Small intestine (tissue), 7 donors: ENCODE measurements around the gene HOXA6. TPM values are rescaled to one million over a fixed set of nuclear protein-coding genes. Genes with fewer than 3 reads are reported as not detected.

Experiments used
- DNase-seq, 2 donors: peaks; one replicate each; pipeline versions ENCODE4 v3.0.0 to v3.0.0-alpha.2; 2013
- FAIRE-seq: peaks from 2 replicates; lab custom pipeline; 2012; peaks lifted over from hg19 to GRCh38; lab: Jason Lieb, UNC
- H3K27ac ChIP-seq, 3 donors: one replicate each; pipeline ENCODE4 v1.5.1; 2013; ENCODE audit warnings: low read length in 2 of 3, mild to moderate bottlenecking in 2 of 3, control low read depth in 1 of 3, inconsistent platforms in 1 of 3, low read depth in 1 of 3, moderate library complexity in 1 of 3
- H3K27me3 ChIP-seq, 3 donors: one replicate each; pipeline ENCODE4 v1.6.1; 2013; ENCODE audit warnings: low read length in 3 of 3, inconsistent platforms in 1 of 3; ENCODE audit not compliant: control insufficient read depth in 3 of 3, insufficient read depth in 3 of 3
- H3K36me3 ChIP-seq, 3 donors: one replicate each; pipeline ENCODE4 v1.6.1; 2013; ENCODE audit warnings: low read length in 3 of 3, inconsistent platforms in 1 of 3, low read depth in 1 of 3, mild to moderate bottlenecking in 1 of 3, moderate library complexity in 1 of 3; ENCODE audit not compliant: control insufficient read depth in 3 of 3, insufficient read depth in 2 of 3
- H3K4me1 ChIP-seq, 3 donors: one replicate each; pipeline ENCODE4 v1.6.1; 2013; ENCODE audit warnings: low read length in 2 of 3, inconsistent platforms in 1 of 3, low read depth in 1 of 3, mild to moderate bottlenecking in 1 of 3, moderate library complexity in 1 of 3; ENCODE audit not compliant: control insufficient read depth in 3 of 3, insufficient read depth in 2 of 3
- H3K4me3 ChIP-seq, 3 donors: one replicate each; pipeline ENCODE4 v1.5.1; 2013; ENCODE audit warnings: low read length in 3 of 3, control low read depth in 1 of 3, inconsistent platforms in 1 of 3, low read depth in 1 of 3, mild to moderate bottlenecking in 1 of 3, moderate library complexity in 1 of 3
- H3K9me3 ChIP-seq, 2 donors: one replicate each; pipeline ENCODE4 v1.6.1; 2013; ENCODE audit warnings: low read depth in 1 of 2, low read length in 1 of 2; ENCODE audit not compliant: control insufficient read depth in 2 of 2, insufficient read depth in 1 of 2
- WGBS, 3 donors: extraction: QIAGEN DNeasy Blood & Tissue Kit; methylation state at CpG; one replicate each; pipeline ENCODE4 v1.1.7; 2013; 5-methylcytosine and 5-hydroxymethylcytosine counted together
- polyA plus RNA-seq, 4 donors: library from polyadenylated mRNA; stranded (reverse) in 3 of 4; unstranded in 1 of 4; fragments of 200-250 nt in 3 of 4; fragments of 120-200 nt in 1 of 4; gene quantifications; one replicate each; pipeline versions ENCODE4 v1.2.1 to v1.2.3, GENCODE V29; 2013
- donor health status: healthy with polysubstance abuse.
- donor health status: control.
- donor health status: control.
- donor health status: Bipolar disorder and iron deficiency.
- donor health status: healthy.

Gene HOXA6
- polyA plus RNA-seq, 4 donors: 0.46 to 29.7 (median 0.81) TPM; not detected in 1

GRCh38 chr7:27191833-27192545 is 44.4 kb upstream of the HOXA6 start:
- peak overlapping the region in 1 of 3 donors; percentile 25 for H3K27ac ChIP-seq
- peak overlapping the region; percentile 27 to 43 (median 31) for H3K4me3 ChIP-seq
- H3K36me3 ChIP-seq: no peaks in the 10 kb centered on the region
- DNase-seq: no peak
- no peak for FAIRE-seq
- WGBS, 3 donors: 7 to 13% (median 8%) methylated on average over 41 to 42 of the region's 42 CpGs
- peaks cover 0 to 11% (median 5%) of the 10 kb centered on the region in 3 donors for H3K4me1 ChIP-seq
- H3K9me3 ChIP-seq: no peaks in the 10 kb centered on the region
- peaks cover 14 to 90% (median 67%) of the 10 kb centered on the region in 3 donors for H3K27me3 ChIP-seq

GRCh38 chr7:27191161-27191731 is 43.7 kb upstream of the HOXA6 start:
- FAIRE-seq: no peak
- H3K27ac ChIP-seq: peak overlapping the region in 1 of 3 donors; percentile 9
- no peak for DNase-seq
- H3K4me1 ChIP-seq: peaks cover 0 to 11% (median 5%) of the 10 kb centered on the region in 3 donors
- H3K36me3 ChIP-seq: no peaks in the 10 kb centered on the region
- peaks cover 14 to 93% (median 69%) of the 10 kb centered on the region in 3 donors for H3K27me3 ChIP-seq
- peak overlapping the region in 1 of 3 donors; percentile 27 for H3K4me3 ChIP-seq
- no peaks in the 10 kb centered on the region for H3K9me3 ChIP-seq
- WGBS, 3 donors: 16 to 27% (median 24%) methylated on average over 15 of the region's 15 CpGs

- WGBS, 3 donors: 19 to 43% (median 32%) methylated on average over 7 of the region's 7 CpGs
- Histone ChIP-seq H3K27ac (peak overlapping the region in 1 of 3 donors; percentile 68), H3K4me1 (peaks cover 0 to 11% (median 5%) of the 10 kb centered on the region in 3 donors), H3K9me3 (peaks cover 0 to 8% of the 10 kb centered on the region in 2 donors), H3K27me3 (peaks cover 16 to 97% (median 79%) of the 10 kb centered on the region in 3 donors), H3K4me3 (no peak overlapping the region), H3K36me3 (no peaks in the 10 kb centered on the region)
- FAIRE-seq (no peak), DNase-seq (no peak)
These were observed 42.6 kb upstream of the HOXA6 start for GRCh38 chr7:27189997-27190748.

DNA sequence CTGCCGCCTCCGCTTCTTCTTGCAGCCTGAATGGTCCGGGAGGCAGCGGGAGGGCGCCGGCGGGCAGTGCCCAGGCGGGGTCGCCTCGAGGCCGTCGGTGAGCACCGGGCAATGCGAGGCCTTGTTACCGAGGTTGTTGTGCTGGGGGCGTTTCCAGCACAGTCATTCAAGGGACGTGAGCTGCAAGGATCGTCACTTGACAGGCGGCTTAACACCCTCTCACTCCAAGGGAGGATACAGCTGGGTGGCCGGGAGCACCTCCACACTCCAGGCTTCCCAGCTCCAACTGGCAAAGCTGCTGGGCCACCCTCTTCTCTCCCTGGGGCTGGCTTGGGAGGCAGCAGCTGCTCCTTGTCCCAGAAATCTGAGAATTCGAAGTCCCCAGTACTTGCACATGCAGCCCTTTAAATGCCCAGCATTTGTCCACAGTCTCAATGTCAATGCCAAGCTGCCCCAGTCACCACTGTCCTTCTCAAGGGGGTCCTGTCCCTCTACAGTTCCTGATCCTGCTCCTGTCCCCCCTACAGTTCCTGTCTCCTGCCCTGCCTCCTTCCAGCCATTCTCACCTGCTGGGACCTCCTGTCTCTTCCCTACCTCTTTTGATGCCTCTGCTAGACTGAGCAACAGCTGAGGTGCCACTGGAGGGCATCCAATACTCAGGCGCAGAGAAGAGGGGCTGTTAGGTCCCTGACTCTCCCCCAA is 41.9 kb upstream of the HOXA6 start:
- WGBS, 3 donors: 7 to 14% (median 11%) methylated on average over 22 of the region's 22 CpGs
- no peak for FAIRE-seq
- DNase-seq: no peak
- H3K4me3 ChIP-seq: peak overlapping the region in 1 of 3 donors; percentile 28
- peaks cover 0 to 8% of the 10 kb centered on the region in 2 donors for H3K9me3 ChIP-seq
- H3K27me3 ChIP-seq: peaks cover 16 to 97% (median 83%) of the 10 kb centered on the region in 3 donors
- H3K27ac ChIP-seq: peak overlapping the region in 1 of 3 donors; percentile 68
- no peaks in the 10 kb centered on the region for H3K36me3 ChIP-seq
- peaks cover 4 to 11% (median 7%) of the 10 kb centered on the region in 3 donors for H3K4me1 ChIP-seq

- Histone ChIP-seq H3K36me3 (no peaks in the 10 kb centered on the region), H3K27me3 (peaks cover 16 to 96% (median 84%) of the 10 kb centered on the region in 3 donors), H3K4me3 (peak overlapping the region in 2 of 3 donors; percentile 20 to 28), H3K27ac (peak overlapping the region in 1 of 3 donors; percentile 68), H3K9me3 (peaks cover 0 to 8% of the 10 kb centered on the region in 2 donors), H3K4me1 (peaks cover 4 to 15% (median 7%) of the 10 kb centered on the region in 3 donors)
- no peak for DNase-seq
- no peak for FAIRE-seq
- 4 to 9% (median 8%) methylated on average over 48 to 49 of the region's 49 CpGs for WGBS, 3 donors
These were observed 41.1 kb upstream of the HOXA6 start for GRCh38 chr7:27188386-27189294.

DNA sequence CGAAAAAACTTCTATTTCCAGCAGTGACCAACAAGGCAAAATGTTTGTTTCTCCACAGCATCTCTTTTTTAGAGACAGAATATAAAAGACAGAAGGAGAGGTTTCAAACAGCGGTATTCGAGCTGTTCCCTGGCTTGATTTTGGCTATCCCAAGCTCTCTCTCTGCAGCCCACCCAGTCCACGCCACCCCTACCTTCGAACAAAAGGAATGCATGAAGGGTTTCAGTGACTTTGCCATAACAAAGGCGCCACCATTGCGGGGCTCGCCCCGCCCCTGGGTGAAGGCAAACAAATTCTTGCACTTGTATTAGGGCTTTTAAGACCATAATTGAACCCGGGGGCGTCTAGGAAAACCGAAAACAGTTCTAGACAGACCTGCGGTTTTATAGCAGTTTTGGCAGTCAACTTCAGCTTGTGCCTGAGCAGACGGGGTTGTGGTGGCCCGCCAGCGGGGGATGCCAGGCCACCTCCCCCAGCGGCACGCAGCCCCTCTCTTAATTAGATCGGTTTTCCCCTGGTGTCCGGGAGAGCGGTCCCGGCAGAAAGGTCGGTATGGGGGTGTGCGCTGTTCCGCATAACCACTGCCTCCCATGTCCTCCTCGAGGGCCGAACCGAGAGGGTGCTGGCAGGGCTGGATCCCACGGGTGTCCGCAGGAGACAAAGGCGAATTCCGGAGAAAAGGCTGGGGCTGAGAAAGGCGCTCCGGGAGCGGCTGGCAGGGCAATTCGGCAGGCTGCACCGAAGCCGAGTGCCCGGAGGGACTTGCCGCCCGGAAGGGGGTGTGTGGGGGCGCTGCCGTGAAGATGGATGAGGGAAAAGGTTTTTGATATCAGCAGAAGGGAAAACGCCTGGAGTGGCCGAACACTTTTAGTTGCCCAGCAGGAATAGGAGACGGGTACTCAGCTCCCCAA is 40.2 kb upstream of the HOXA6 start:
- 5 to 8% (median 8%) methylated on average over 46 of the region's 46 CpGs for whole genome bisulfite sequencing, 3 donors
- Histone ChIP-seq H3K36me3 (no peaks in the 10 kb centered on the region), H3K9me3 (peaks cover 0 to 11% of the 10 kb centered on the region in 2 donors), H3K4me1 (peaks cover 2 to 13% (median 4%) of the 10 kb centered on the region in 3 donors), H3K4me3 (peak overlapping the region in 2 of 3 donors; percentile 20 to 28), H3K27me3 (peaks cover 19 to 96% (median 86%) of the 10 kb centered on the region in 3 donors), H3K27ac (peak overlapping the region in 1 of 3 donors; percentile 68)
- FAIRE-seq: no peak
- no peak for DNase-seq
